ENCODE results near the gene CD2. TPM values are rescaled to one million over a fixed set of nuclear protein-coding genes. Genes with fewer than 3 reads are reported as not detected.

Gene CD2
- total RNA-seq, result 0.18 TPM

DNA sequence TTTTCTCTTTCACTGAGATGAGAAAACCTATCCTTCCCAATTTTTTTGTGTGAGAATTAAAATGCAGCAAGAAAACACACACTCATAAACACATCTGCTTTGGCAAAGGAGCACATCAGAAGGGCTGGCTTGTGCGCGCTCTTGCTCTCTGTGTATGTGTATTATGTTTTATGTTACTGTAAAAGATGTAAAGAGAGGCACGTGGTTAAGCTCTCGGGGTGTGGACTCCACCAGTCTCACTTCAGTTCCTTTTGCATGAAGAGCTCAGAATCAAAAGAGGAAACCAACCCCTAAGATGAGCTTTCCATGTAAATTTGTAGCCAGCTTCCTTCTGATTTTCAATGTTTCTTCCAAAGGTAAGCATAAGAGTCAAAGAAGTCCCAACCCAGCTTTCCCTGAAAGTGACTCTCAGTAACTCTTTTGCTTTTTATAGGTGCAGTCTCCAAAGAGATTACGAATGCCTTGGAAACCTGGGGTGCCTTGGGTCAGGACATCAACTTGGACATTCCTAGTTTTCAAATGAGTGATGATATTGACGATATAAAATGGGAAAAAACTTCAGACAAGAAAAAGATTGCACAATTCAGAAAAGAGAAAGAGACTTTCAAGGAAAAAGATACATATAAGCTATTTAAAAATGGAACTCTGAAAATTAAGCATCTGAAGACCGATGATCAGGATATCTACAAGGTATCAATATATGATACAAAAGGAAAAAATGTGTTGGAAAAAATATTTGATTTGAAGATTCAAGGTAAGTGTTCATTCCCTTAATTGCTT is at the start of gene CD2:
TSS of gene CD2 (plus strand) at position 233 of the 780 bp plus-strand sequence. CDS start at position 296, 63 bp downstream.

Other genes with a start within 250 kb of the CD2 start
- gene CD58, start 183.4 kb upstream of the CD2 start, total RNA-seq, result 19.6 TPM
- 42.0 TPM for gene IGSF3, start 86.7 kb upstream of the CD2 start, total RNA-seq
- gene PTGFRN, start 155.5 kb downstream of the CD2 start, total RNA-seq, result 48.2 TPM
- 2.4 TPM for gene CD101, start 247.3 kb downstream of the CD2 start, total RNA-seq